Embryonic facial prominence (tissue), 1 donor: ENCODE data around the gene POLR1C.
"Not testable (repeated sequence)": the region's sequence is repeated elsewhere in the genome, so short reads cannot be mapped to it uniquely, and the experiment has no call there.

Experiments used
- DNase-seq: peaks from one replicate; pipeline ENCODE4 v3.0.0-alpha.2; 2016; ENCODE audit errors: extremely low spot score

The POLR1C gene, protein sequence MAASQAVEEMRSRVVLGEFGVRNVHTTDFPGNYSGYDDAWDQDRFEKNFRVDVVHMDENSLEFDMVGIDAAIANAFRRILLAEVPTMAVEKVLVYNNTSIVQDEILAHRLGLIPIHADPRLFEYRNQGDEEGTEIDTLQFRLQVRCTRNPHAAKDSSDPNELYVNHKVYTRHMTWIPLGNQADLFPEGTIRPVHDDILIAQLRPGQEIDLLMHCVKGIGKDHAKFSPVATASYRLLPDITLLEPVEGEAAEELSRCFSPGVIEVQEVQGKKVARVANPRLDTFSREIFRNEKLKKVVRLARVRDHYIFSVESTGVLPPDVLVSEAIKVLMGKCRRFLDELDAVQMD

GRCh38 chr6:43516697-43517504 is at the start of gene POLR1C, which contains the start of gene YIPF3:
Gene POLR1C (plus strand): TSS chr6:43517089. CDS start chr6:43517110, 21 bp downstream.
Gene YIPF3 (minus strand): TSS chr6:43516926. CDS start chr6:43516807, 119 bp downstream.
- peak; percentile 98 for DNase-seq

GRCh38 chr6:43467265-43467664 is 49.6 kb upstream of the POLR1C start:
- not testable (repeated sequence) for DNase-seq

GRCh38 chr6:43467752-43468151 is 49.1 kb upstream of the POLR1C start:
- no peak for DNase-seq

- no peak for DNase-seq
These were observed 48.6 kb upstream of the POLR1C start for GRCh38 chr6:43468240-43468639.

DNA sequence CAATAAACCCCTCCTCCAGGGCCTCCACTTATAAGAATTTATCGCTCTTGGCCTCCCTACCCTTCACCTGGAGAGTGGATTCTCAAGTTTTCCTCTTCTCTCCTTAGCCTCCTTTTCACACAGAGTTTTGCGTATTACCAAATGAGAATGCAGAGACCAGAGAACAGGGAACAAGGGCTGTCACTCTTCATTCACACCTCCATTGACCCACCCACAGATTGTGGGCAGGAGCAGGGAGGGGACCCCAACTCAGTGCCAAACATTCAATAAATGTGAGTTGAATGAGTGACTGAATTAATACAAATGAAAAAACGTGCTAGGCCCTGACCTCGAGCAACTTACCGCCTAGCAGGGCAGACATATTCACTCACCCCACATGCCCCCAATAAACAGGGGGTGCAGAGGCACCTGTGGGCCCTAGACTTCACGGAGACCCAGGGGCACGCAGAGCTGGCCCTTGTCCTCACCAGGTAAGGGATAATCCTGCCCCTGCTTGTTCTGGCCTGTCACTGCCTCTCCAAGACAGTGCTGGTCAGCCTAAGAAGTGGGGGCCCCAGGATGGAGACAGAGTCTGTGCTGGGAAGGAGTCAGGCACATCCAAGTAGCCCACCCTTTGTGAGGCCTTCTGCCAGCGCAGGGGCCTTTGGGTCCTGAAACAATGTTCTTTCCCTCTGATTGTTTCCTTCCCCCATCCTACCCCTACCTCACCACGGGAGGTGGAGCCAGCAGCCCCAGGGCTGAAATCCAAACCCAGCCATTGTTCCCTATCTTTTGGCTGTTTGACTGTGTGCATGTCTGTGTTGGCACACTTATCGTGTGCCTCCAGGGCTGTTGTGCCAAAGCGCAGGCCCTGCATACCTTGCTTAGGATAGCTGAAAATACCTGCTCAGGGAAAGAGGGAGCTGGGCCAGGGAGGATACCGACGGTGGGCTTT is 47.9 kb upstream of the POLR1C start:
- DNase-seq, result no peak

- DNase-seq, result no peak
These were observed 46.9 kb upstream of the POLR1C start for GRCh38 chr6:43469947-43470346.

DNA sequence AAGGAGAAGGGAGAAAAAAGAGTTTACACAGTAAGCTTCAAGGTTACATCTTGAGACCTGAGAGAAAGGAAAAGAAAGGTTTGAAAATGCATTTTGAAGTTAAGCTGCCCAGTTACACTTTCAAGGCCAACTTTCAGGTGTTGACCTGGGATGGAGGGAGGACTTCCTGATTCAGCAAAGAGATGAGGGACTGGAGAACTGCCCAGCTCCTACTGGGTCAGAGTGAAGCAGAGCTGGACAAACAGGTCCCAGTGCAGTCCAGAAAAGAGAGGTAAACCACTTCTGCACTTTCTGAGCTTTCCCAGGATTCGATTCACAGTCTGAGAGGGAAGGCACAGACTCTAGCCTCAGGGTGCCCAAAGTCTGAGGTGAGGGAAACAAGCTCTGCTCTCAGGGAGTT is 45.5 kb upstream of the POLR1C start:
- no peak for DNase-seq

DNA sequence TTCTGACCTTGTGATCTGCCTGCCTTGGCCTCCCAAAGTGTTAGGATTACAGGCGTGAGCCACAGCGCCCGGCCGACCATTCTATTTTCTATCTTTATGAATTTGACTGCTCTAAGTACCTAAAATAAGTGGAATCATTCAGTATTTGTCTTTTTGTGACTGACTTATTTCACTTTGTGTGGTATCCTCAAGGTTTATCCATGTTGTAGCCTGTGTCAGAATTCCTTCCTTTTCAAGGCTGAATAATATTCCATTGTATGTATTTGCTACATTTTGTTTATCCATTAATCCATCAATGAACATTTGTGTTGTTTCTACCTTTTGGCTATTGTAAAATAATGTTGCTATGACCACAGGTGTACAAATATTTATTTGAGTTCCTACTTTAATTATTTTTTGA is 44.4 kb upstream of the POLR1C start:
- DNase-seq, result no peak

GRCh38 chr6:43475516-43475915 is 41.4 kb upstream of the POLR1C start:
- DNase-seq, result no peak

DNA sequence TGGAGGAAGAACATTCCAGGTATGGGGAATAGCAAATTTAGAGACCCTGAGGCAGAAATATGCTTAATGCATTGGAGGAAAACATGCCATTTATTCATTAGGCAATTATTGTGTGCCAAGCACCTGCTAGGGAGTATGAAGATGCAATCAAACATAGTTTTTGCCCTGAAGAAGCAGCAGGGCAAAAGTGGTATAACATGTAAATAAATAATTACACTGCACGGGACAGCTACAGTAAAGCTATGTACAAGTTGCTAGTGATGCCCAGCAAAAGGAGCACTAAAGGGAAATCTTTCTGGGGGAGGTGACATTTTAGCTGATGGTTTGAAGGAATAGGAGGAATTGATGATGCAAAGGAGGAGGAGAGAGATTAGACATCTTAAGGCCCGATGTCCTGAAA is 40.1 kb upstream of the POLR1C start:
- no peak for DNase-seq

GRCh38 chr6:43477235-43478007 is 39.5 kb upstream of the POLR1C start, which contains the start of gene TJAP1:
Gene TJAP1 (plus strand): TSS chr6:43477570. CDS start chr6:43499002, 21,432 bp downstream.
- DNase-seq, result peak; percentile 76

DNA sequence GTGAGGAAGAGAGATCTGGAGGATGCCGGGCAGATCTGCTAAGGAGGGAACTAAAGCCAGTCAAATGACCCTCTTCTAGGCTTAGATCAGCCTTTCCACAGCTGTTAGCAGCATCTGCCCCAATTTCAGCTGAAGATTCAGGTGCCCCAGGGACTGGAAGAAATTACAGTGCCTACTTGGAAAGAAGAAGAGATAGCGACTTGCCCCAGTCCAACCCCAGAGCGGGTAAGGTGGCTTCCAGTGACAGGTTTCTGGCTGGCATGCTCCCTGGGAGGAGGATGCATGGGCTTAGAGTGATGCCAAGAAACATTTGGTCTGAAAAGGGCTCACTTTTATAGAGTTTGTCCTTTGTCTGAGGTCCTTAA is 38.9 kb upstream of the POLR1C start:
- no peak for DNase-seq

DNA sequence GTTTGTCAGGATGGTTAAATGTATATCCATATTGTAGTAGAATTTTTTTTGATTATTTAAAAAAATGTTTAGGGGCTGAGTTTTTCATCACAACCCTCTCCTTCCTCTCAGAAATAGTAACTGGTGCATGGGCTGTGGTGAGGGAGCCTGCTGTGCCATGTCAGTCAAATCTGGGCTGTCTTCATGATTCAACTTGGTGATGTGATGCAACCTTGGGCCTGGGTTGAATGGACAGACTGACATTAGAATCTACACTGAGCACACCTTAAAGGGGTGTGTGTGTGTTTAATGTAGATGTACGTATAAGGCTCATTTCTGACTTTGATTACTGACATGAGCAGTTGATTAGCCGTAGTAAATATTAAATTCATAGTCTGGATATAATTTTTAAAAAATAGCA is 35.8 kb upstream of the POLR1C start:
- no peak for DNase-seq

DNA sequence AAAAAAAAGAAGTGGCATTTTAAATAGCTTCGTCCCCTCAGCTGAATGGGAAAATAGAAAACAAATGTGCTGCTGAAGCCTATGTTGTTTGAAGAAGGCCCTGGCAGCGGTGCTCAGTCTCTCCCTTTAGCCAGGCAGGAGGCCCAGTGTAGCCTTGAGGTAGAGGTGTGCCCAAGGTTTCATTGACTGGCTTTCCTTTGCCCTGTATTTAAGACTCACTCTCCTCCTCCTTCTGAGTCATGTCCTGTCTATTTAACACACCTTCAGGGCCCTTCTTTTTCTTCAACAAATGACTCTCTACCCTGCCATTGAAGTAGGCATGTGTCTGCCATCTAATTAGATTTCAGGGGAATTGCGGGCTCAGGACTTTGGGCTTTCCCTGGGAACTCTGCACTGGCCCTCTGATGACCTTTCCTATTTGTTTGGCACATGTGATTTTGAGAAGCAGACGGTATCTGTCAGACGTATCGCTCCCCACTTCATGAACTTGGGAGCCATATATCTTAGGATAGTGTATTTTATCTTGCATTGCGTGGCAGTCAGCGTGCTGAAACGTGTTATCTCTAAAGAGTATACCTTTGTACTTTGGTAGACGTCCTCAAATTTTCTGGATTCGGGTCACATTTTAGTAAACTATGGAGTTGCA is 35.2 kb upstream of the POLR1C start:
- DNase-seq, result no peak

GRCh38 chr6:43488667-43489276 is 28.1 kb upstream of the POLR1C start:
- no peak for DNase-seq

- no peak for DNase-seq
These were observed 27.4 kb upstream of the POLR1C start for GRCh38 chr6:43489277-43490072.

- DNase-seq, result no peak
These were observed 26.4 kb upstream of the POLR1C start for GRCh38 chr6:43490523-43490939.

DNA sequence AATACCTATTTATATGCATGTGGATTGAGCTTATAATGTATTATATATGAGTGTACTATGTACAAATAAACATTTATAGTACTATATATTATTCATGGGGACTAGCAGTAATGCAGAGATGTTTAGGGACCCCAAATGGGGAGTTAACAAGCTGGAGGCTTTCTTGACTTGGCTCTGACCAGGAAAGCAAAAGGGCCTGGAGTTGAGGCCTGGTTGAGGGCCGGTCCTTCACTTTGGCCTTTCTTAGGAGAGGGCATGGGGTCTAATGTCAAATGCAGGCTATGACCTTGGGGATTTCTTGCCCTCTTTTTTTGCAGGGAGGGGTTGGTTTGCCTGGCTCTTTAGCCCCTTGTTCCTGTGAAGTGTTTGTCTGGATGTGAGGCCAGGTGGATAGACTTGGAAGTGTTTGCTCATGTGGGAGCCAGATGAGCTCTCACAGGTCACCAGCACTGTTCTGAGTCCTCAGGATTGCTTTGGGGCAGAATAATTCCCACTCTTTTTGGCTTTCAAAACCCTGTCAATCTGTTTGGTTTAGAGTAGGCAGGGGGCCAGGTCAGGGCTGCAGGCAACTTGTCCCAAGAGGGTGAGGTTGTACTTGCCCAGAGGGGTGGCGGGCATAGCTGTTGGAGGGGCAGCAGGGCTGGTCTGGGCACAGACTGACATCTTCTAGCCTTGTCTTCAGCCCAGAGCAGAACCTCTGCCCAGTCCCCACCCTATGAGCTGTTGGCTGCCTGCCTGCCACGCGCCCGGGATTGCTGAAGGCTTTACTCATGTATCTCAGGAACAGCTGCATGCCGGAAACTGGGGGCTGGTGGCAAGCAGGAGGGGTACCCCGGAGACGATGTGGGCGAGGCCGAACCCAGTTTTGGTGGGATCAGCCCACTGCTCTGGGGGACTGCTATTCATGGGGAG is 24.9 kb upstream of the POLR1C start:
- no peak for DNase-seq
